Transverse colon (tissue), 4 donors: ENCODE measurements around the gene RPIA. TPM values are rescaled to one million over a fixed set of nuclear protein-coding genes. Genes with fewer than 3 reads are reported as not detected.
"Not testable (repeated sequence)": the region's sequence is repeated elsewhere in the genome, so short reads cannot be mapped to it uniquely, and the experiment has no call there.

Source experiments
- DNase-seq: peaks from one replicate; pipeline ENCODE4 v3.0.0-alpha.2; 2019
- H3K27ac ChIP-seq, 4 donors: fragments of 200-600 bp; sonication (generic); 2 replicates each; pipeline ENCODE4 v1.5.1; 2016 to 2018; ENCODE audit warnings: inconsistent platforms in 4 of 4
- H3K27me3 ChIP-seq: fragments of 200-600 bp; sonication (generic); 2 replicates; pipeline ENCODE4 v1.5.1; 2017; ENCODE audit warnings: inconsistent platforms
- H3K36me3 ChIP-seq, 4 donors: fragments of 200-600 bp; sonication (generic); 2 replicates each; pipeline ENCODE4 v1.5.1; 2017 to 2019; ENCODE audit warnings: inconsistent platforms in 4 of 4
- H3K4me1 ChIP-seq, 4 donors: fragments of 200-600 bp; sonication (generic); 2 replicates each; pipeline ENCODE4 v1.5.1; 2017 to 2020; ENCODE audit warnings: inconsistent platforms in 4 of 4
- H3K4me3 ChIP-seq, 4 donors: fragments of 200-600 bp; sonication (generic); 1 replicate in 1 of 4; 2 replicates in 3 of 4; pipeline versions ENCODE4 v1.5.1 to v1.6.1; 2017 to 2019; ENCODE audit warnings: inconsistent platforms in 4 of 4
- H3K9me3 ChIP-seq, 2 donors: fragments of 200-600 bp; sonication (generic); 2 replicates each; pipeline ENCODE4 v1.5.1; 2017 to 2019; ENCODE audit warnings: inconsistent platforms in 2 of 2
- CTCF ChIP-seq, 5 experiments: fragments of 200-600 bp in 3 of 5; fragments of 450-650 bp in 2 of 5; sonication (generic) in 3 of 5; IDR thresholded peaks; 1 replicate in 2 of 5; 2 replicates in 3 of 5; pipeline ENCODE4 v1.5.1; 2016 to 2017; ENCODE audit warnings: antibody characterized with exemption in 5 of 5, inconsistent platforms in 3 of 5, mild to moderate bottlenecking in 2 of 5, moderate library complexity in 1 of 5
- EP300 ChIP-seq: sonication (generic); formaldehyde crosslinking; IDR thresholded peaks from one replicate; pipeline ENCODE4 v1.6.1; 2017; ENCODE audit warnings: antibody characterized with exemption, low read depth
- POLR2A ChIP-seq: fragments of 450-650 bp; IDR thresholded peaks from one replicate; pipeline ENCODE4 v1.6.1; 2016; ENCODE audit warnings: antibody characterized with exemption, mild to moderate bottlenecking, moderate library complexity
- POLR2AphosphoS5 ChIP-seq, 3 donors: sonication (generic); formaldehyde crosslinking; IDR thresholded peaks; one replicate each; pipeline ENCODE4 v1.6.1; 2016; ENCODE audit warnings: antibody characterized with exemption in 3 of 3
- WGBS, 2 donors: methylation state at CpG; one replicate each; pipeline ENCODE4 v1.1.5; 2018; ENCODE audit warnings: low coverage in 1 of 2; 5-methylcytosine and 5-hydroxymethylcytosine counted together
- in situ Hi-C, 4 donors: fragments of 200-750 bp; cut with MboI; loops; one replicate each; pipeline versions ENCODE4 v1.15.0 to v1.15.1; 2017; ENCODE audit warnings: low sequenced_read_pairs in 3 of 4, low pct_ligation_motif_present in 1 of 4, low pct_unique_long_range_greater_than_20kb in 1 of 4
- intact Hi-C: fragments of 100-400 bp; cut with DNase I; formaldehyde crosslinking; loops from one replicate; pipeline ENCODE4 v1.15.1; 2023; ENCODE audit warnings: low total_unique reads
- total RNA-seq, 4 donors: library from RNA; depleted of rRNA; stranded (reverse); fragments of >200 nt; gene quantifications; one replicate each; pipeline ENCODE4 v1.1.0, GENCODE V29; 2016

Gene RPIA
- 10 to 100 TPM in 2 of 4 donors, 1 to 10 TPM in 2; 2.2 to 20.8 (median 9.7) TPM for total RNA-seq

- WGBS, 2 donors = 0% methylated on average over 69 of the region's 71 CpGs; no CpG with 5 or more reads in 1 of the 2 donors
Observed at GRCh38 chr2:88691339-88692183, at the start of gene RPIA. Gene RPIA, plus strand, starts transcription at chr2:88691673. Its CDS starts 26 bp downstream, at chr2:88691699.

GRCh38 chr2:88642278-88642677, 49.2 kb upstream of the RPIA start:
- in situ Hi-C loops (no loop called here), intact Hi-C loops (no loop called here)
- H3K27me3 ChIP-seq = peaks cover 11% of the 10 kb centered on the region
- H3K36me3 ChIP-seq = no peaks in the 10 kb centered on the region
- 66 to 75% methylated on average over 3 of the region's 3 CpGs for WGBS, 2 donors
- no peak overlapping the region for H3K27ac ChIP-seq
- TF ChIP-seq POLR2AphosphoS5 (IDR thresholded peaks at IDR 0.05) (no peak), POLR2A (no peak), EP300 (no peak), CTCF (IDR thresholded peaks at IDR 0.05) (no peak)
- no peak for DNase-seq
- H3K4me1 ChIP-seq = no peaks in the 10 kb centered on the region
- no peaks in the 10 kb centered on the region for H3K9me3 ChIP-seq
- H3K4me3 ChIP-seq = no peak overlapping the region

More at GRCh38 chr2:88691339-88692183, at the start of gene RPIA:
- H3K4me3 ChIP-seq = peak within 1 kb of the TSS; percentile 76 to 82 (median 78)
- intact Hi-C loops (no loop called here), in situ Hi-C loops (no loop called here)
- peak; percentile 100 for DNase-seq
- H3K36me3 ChIP-seq = no peaks in the 10 kb centered on the region
- TF ChIP-seq EP300 = no peak
- peak in 4 of 5 experiments; percentile 54 to 67 (median 60) for TF ChIP-seq CTCF (IDR thresholded peaks at IDR 0.05)
- peak; percentile 73 for TF ChIP-seq POLR2A
- peak; percentile 64 to 79 (median 74) for TF ChIP-seq POLR2AphosphoS5 (IDR thresholded peaks at IDR 0.05)
- no peaks in the 10 kb centered on the region for H3K9me3 ChIP-seq
- peaks cover 0 to 27% (median 14%) of the 10 kb centered on the region in 4 donors for H3K4me1 ChIP-seq
- peak within 1 kb of the TSS; percentile 80 to 91 (median 86) for H3K27ac ChIP-seq
- H3K27me3 ChIP-seq = no peaks in the 10 kb centered on the region

GRCh38 chr2:88645291-88645882, 46.1 kb upstream of the RPIA start:
- intact Hi-C loops, H3K27me3 ChIP-seq, DNase-seq, H3K4me1 ChIP-seq, H3K27ac ChIP-seq, in situ Hi-C loops, H3K9me3 ChIP-seq, H3K36me3 ChIP-seq, H3K4me3 ChIP-seq: not testable (repeated sequence)
- WGBS, 2 donors = 64 to 73% methylated on average over 1 to 2 of the region's 2 CpGs

- Histone ChIP-seq H3K4me3 (no peak overlapping the region), H3K4me1 (no peaks in the 10 kb centered on the region), H3K9me3 (no peaks in the 10 kb centered on the region), H3K36me3 (no peaks in the 10 kb centered on the region), H3K27me3 (no peaks in the 10 kb centered on the region), H3K27ac (no peak overlapping the region)
- intact Hi-C loops (no loop called here), in situ Hi-C loops (no loop called here)
- TF ChIP-seq CTCF (IDR thresholded peaks at IDR 0.05) (no peak), POLR2AphosphoS5 (IDR thresholded peaks at IDR 0.05) (no peak)
- no peak for DNase-seq
- 80 to 89% methylated on average over 1 of the region's 1 CpG for WGBS, 2 donors
Observed at GRCh38 chr2:88651646-88652045, 39.8 kb upstream of the RPIA start.
